H9 (cell line): ENCODE results near the gene PRPSAP2. TPM values are rescaled to one million over a fixed set of nuclear protein-coding genes. Genes with fewer than 3 reads are reported as not detected.

Experiments used
- DNase-seq: peaks from one replicate; pipeline ENCODE4 v3.0.0-alpha.2; 2017
- H2AFZ ChIP-seq: one replicate; pipeline ENCODE4 v1.6.1; 2013; ENCODE audit warnings: mild to moderate bottlenecking, low read length, control low read depth, moderate library complexity
- H2AK5ac ChIP-seq: 2 replicates; pipeline ENCODE4 v1.6.1; 2013; ENCODE audit warnings: low read length, control low read depth, mixed read lengths; ENCODE audit not compliant: insufficient read length
- H2BK120ac ChIP-seq: one replicate; pipeline ENCODE4 v1.6.1; 2013; ENCODE audit warnings: low read depth, mild to moderate bottlenecking, low read length, control low read depth, inconsistent platforms; ENCODE audit not compliant: poor library complexity, severe bottlenecking
- H2BK12ac ChIP-seq: 2 replicates; pipeline ENCODE4 v1.6.1; 2013; ENCODE audit warnings: low read length, control low read depth, mixed read lengths, low read depth; ENCODE audit not compliant: insufficient read length
- H2BK15ac ChIP-seq: 2 replicates; pipeline ENCODE4 v1.6.1; 2013; ENCODE audit warnings: low read depth, low read length, control low read depth
- H2BK20ac ChIP-seq: one replicate; pipeline ENCODE4 v1.6.1; 2013; ENCODE audit warnings: low read depth, mild to moderate bottlenecking, low read length, control low read depth, inconsistent platforms; ENCODE audit not compliant: poor library complexity, severe bottlenecking
- H2BK5ac ChIP-seq: 2 replicates; pipeline ENCODE4 v1.6.1; 2013; ENCODE audit warnings: low read length, control low read depth, mixed read lengths; ENCODE audit not compliant: insufficient read length
- H3K14ac ChIP-seq: 2 replicates; pipeline ENCODE4 v1.6.1; 2013; ENCODE audit warnings: low read length, control low read depth; ENCODE audit not compliant: insufficient read depth
- H3K18ac ChIP-seq: 2 replicates; pipeline ENCODE4 v1.6.1; 2013; ENCODE audit warnings: low read depth, mild to moderate bottlenecking, mixed read lengths, low read length, control low read depth; ENCODE audit not compliant: insufficient read length
- H3K23ac ChIP-seq: 2 replicates; pipeline ENCODE4 v1.6.1; 2013; ENCODE audit warnings: low read length, control low read depth, mixed read lengths, low read depth; ENCODE audit not compliant: insufficient read length
- H3K23me2 ChIP-seq: 2 replicates; pipeline ENCODE4 v1.6.1; 2013; ENCODE audit warnings: low read depth, mild to moderate bottlenecking, mixed read lengths, low read length, control low read depth; ENCODE audit not compliant: insufficient read length, poor library complexity, severe bottlenecking
- H3K27ac ChIP-seq: 2 replicates; pipeline ENCODE4 v1.5.1; 2013; ENCODE audit warnings: low read length, control low read depth, mixed read lengths, low read depth; ENCODE audit not compliant: insufficient read length
- H3K27me3 ChIP-seq: 2 replicates; pipeline ENCODE4 v1.6.1; 2013; ENCODE audit warnings: low read length, control low read depth, inconsistent platforms; ENCODE audit not compliant: insufficient read depth
- H3K4ac ChIP-seq: 2 replicates; pipeline ENCODE4 v1.6.1; 2013; ENCODE audit warnings: low read depth, mild to moderate bottlenecking, control low read depth, inconsistent platforms, low read length, moderate library complexity
- H3K4me1 ChIP-seq: 2 replicates; pipeline ENCODE4 v1.6.1; 2013; ENCODE audit warnings: low read length, control low read depth, inconsistent platforms; ENCODE audit not compliant: insufficient read depth
- H3K4me2 ChIP-seq: 2 replicates; pipeline ENCODE4 v1.6.1; 2013; ENCODE audit warnings: low read length, control low read depth, mixed read lengths; ENCODE audit not compliant: insufficient read length, insufficient read depth
- H3K56ac ChIP-seq: 2 replicates; pipeline ENCODE4 v1.6.1; 2013; ENCODE audit warnings: low read depth, mild to moderate bottlenecking, mixed read lengths, low read length, control low read depth; ENCODE audit not compliant: insufficient read length
- H3K79me1 ChIP-seq: 2 replicates; pipeline ENCODE4 v1.6.1; 2013; ENCODE audit warnings: low read depth, mild to moderate bottlenecking, moderate library complexity, low read length, control low read depth, inconsistent platforms; ENCODE audit not compliant: insufficient read depth, poor library complexity, severe bottlenecking
- H3K79me2 ChIP-seq: 2 replicates; pipeline ENCODE4 v1.6.1; 2013; ENCODE audit warnings: low read length, control low read depth, inconsistent platforms; ENCODE audit not compliant: insufficient read depth
- H3K9ac ChIP-seq: 2 replicates; pipeline ENCODE4 v1.6.1; 2013; ENCODE audit warnings: low read length, control low read depth, mixed read lengths; ENCODE audit not compliant: insufficient read length; ENCODE audit errors: extremely low read depth
- H3K9me3 ChIP-seq: one replicate; pipeline ENCODE4 v1.6.1; 2013; ENCODE audit warnings: low read depth, low read length, inconsistent platforms; ENCODE audit not compliant: control insufficient read depth
- H3T11ph ChIP-seq: one replicate; pipeline ENCODE4 v1.6.1; 2013; ENCODE audit warnings: mild to moderate bottlenecking, low read length, control low read depth, inconsistent platforms
- H4K20me1 ChIP-seq: one replicate; pipeline ENCODE4 v1.6.1; 2013; ENCODE audit not compliant: control insufficient read depth, insufficient read length, insufficient read depth
- H4K5ac ChIP-seq: 2 replicates; pipeline ENCODE4 v1.6.1; 2013; ENCODE audit warnings: low read depth, mild to moderate bottlenecking, mixed read lengths, low read length, control low read depth; ENCODE audit not compliant: insufficient read length
- H4K8ac ChIP-seq: replicated peaks from 2 replicates; pipeline ENCODE4 v1.6.1; 2013; ENCODE audit warnings: low read length, control low read depth, mixed read lengths, low read depth; ENCODE audit not compliant: insufficient read length
- H4K91ac ChIP-seq: 2 replicates; pipeline ENCODE4 v1.6.1; 2013; ENCODE audit warnings: low read depth, mild to moderate bottlenecking, moderate library complexity, mixed read lengths, low read length, control low read depth; ENCODE audit not compliant: insufficient read length
- H3K27ac Mint-ChIP-seq, 3 experiments: 2 replicates in 2 of 3; 3 replicates in 1 of 3; pipeline ENCODE4 v1.8.0; 2020 to 2021; ENCODE audit warnings: mixed read lengths in 3 of 3, mild to moderate bottlenecking in 1 of 3, moderate library complexity in 1 of 3
- H3K27me3 Mint-ChIP-seq: 2 replicates; pipeline ENCODE4 v1.8.0; 2021; ENCODE audit warnings: low read depth, mild to moderate bottlenecking, moderate library complexity, mixed read lengths
- H3K36me3 Mint-ChIP-seq, 3 experiments: 2 replicates in 2 of 3; 3 replicates in 1 of 3; pipeline ENCODE4 v1.8.0; 2020 to 2021; ENCODE audit warnings: low read depth in 3 of 3, mixed read lengths in 3 of 3; ENCODE audit not compliant: insufficient read depth in 1 of 3
- H3K4me1 Mint-ChIP-seq, 2 experiments: 2 replicates each; pipeline ENCODE4 v1.8.0; 2020; ENCODE audit warnings: mixed read lengths in 2 of 2
- H3K4me3 Mint-ChIP-seq, 2 experiments: 2 replicates in 1 of 2; 3 replicates in 1 of 2; pipeline ENCODE4 v1.8.0; 2020 to 2021; ENCODE audit warnings: mild to moderate bottlenecking in 2 of 2, mixed read lengths in 2 of 2, moderate library complexity in 1 of 2
- H3K9me3 Mint-ChIP-seq, 2 experiments: 2 replicates in 1 of 2; 3 replicates in 1 of 2; pipeline ENCODE4 v1.8.0; 2020; ENCODE audit warnings: mild to moderate bottlenecking in 2 of 2, mixed read lengths in 2 of 2, moderate library complexity in 1 of 2
- WGBS: extraction: QIAGEN DNeasy Blood & Tissue Kit; methylation state at CpG from one replicate; pipeline ENCODE4 v1.1.7; 2013; ENCODE audit warnings: missing lambda C conversion rate, low lambda C conversion rate, mixed read lengths; ENCODE audit not compliant: insufficient read length; ENCODE audit errors: extremely low coverage; 5-methylcytosine and 5-hydroxymethylcytosine counted together
- total RNA-seq: library from RNA; stranded (reverse); gene quantifications from 2 replicates; pipeline ENCODE4 v1.2.1, GENCODE V29; 2021
- TF ChIP-seq, protein P1 (sequence below): fragments of 200-600 bp; sonication (generic); conservative IDR thresholded peaks from 3 replicates; pipeline ENCODE4 v1.8.0; 2021; ENCODE audit warnings: antibody characterized with exemption, mild to moderate bottlenecking

PRPSAP2 gene
- total RNA-seq, 1 experiment from 2014 or later: 58.0 TPM

DNA sequence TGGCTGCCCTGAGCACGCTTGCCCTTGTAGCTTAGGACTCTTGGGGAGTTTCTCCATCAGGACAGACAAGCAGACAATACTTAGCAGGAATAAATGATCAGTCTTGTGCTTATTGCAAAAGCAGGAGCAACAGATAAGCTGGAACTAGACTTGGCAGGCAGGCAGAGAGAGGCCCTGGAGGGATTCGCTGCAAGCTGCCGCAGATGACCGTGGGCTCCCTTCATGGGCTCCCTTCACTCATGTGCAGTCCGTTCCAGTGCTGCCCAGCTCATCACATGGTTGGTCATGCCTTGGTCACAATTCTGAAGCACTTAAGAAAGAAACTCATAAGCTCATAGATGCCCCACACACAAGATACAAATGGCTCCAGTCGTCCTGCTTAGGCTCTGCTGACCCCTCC lies 91.6 kb downstream of the PRPSAP2 start:
- Histone ChIP-seq H4K20me1 (no peaks in the 10 kb centered on the region), H3K79me1 (no peaks in the 10 kb centered on the region), H4K5ac (no peak overlapping the region), H2AK5ac (no peak overlapping the region), H4K91ac (no peak overlapping the region), H3K4me2 (no peak overlapping the region), H3K27ac (no peak overlapping the region), H4K8ac (no peak overlapping the region), H3K23me2 (no peaks in the 10 kb centered on the region), H3K4ac (no peak overlapping the region), H2BK20ac (no peak overlapping the region), H2BK12ac (no peak overlapping the region), H2BK120ac (no peak overlapping the region), H3K9ac (no peak overlapping the region), H2BK15ac (no peak overlapping the region), H3K9me3 (no peaks in the 10 kb centered on the region), H2AFZ (no peak overlapping the region), H3K14ac (no peak overlapping the region), H3K18ac (no peak overlapping the region), H3K27me3 (no peaks in the 10 kb centered on the region), H3T11ph (no peak overlapping the region), H2BK5ac (no peak overlapping the region), H3K79me2 (no peaks in the 10 kb centered on the region), H3K56ac (no peak overlapping the region), H3K4me1 (no peaks in the 10 kb centered on the region), H3K23ac (no peak overlapping the region)
- TF ChIP-seq, protein P1, sequence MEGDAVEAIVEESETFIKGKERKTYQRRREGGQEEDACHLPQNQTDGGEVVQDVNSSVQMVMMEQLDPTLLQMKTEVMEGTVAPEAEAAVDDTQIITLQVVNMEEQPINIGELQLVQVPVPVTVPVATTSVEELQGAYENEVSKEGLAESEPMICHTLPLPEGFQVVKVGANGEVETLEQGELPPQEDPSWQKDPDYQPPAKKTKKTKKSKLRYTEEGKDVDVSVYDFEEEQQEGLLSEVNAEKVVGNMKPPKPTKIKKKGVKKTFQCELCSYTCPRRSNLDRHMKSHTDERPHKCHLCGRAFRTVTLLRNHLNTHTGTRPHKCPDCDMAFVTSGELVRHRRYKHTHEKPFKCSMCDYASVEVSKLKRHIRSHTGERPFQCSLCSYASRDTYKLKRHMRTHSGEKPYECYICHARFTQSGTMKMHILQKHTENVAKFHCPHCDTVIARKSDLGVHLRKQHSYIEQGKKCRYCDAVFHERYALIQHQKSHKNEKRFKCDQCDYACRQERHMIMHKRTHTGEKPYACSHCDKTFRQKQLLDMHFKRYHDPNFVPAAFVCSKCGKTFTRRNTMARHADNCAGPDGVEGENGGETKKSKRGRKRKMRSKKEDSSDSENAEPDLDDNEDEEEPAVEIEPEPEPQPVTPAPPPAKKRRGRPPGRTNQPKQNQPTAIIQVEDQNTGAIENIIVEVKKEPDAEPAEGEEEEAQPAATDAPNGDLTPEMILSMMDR: no peak
- H3K27ac Mint-ChIP-seq: 0 out of 7 replicates have a peak overlapping the region, but pooled peaks of 1 of the 3 experiments have one; percentile 49
- H3K27me3 Mint-ChIP-seq: no peaks in the 10 kb centered on the region; the same call in none of the 2 replicates
- peaks cover 9 to 12% of the 10 kb centered on the region in 2 experiments for H3K4me1 Mint-ChIP-seq
- H3K9me3 Mint-ChIP-seq: no peaks in the 10 kb centered on the region
- no peak overlapping the region for H3K4me3 Mint-ChIP-seq
- DNase-seq: no peak
- no peaks in the 10 kb centered on the region; a peak in 1 of 7 replicates for H3K36me3 Mint-ChIP-seq
- no CpG with 5 or more reads among the region's 6 CpGs for WGBS
